HG03460 (cell line): ENCODE results near the gene CNN2.

ENCODE experiments used
- ATAC-seq: cut with Tn5 transposase; IDR thresholded peaks from one replicate; pipeline ENCODE4 v1.9.1; 2021; ENCODE audit not compliant: unreplicated experiment

Gene CNN2

DNA sequence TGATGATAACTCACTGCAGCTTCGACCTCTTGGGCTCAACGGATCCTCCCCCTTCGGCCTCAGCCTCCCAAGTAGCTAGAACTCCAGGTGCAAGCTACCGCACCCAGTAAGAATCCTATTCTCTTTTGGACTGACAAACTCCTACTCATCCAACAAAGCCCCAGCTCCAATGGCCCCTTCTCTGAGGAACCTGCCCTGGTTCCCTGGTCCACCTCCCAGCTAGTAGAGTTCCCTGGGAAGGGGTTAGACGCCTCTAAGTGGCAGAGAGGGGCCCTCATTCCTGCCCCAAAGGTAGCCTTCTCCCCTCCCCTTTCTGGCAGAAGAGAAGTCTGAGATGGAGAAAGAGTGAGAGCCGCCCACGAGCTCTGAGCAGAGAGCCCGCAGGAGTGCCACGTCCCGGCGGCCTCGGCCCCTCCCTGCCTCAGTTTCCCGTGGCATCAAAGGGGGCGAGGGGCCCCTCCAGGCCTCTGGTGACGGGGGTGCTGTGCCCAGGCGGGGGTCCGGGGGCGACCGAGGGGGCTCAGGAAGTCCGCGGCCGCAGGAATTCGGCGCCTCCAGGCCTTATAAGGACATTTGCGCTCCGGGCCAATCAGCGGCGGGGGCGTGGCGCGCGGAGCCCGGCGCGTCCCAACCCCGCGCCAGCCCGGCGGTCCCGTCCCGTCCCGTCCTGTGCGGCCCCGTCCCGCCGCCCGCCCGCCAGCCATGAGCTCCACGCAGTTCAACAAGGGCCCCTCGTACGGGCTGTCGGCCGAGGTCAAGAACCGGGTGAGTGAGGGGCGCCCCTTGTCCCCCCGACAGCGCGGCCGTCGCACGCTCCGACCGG, at the start of gene CNN2:
Gene CNN2, plus strand, starts transcription at position 649 of the 823 bp plus-strand sequence. Its CDS starts 54 bp downstream, at position 703.
- no peak for ATAC-seq

DNA sequence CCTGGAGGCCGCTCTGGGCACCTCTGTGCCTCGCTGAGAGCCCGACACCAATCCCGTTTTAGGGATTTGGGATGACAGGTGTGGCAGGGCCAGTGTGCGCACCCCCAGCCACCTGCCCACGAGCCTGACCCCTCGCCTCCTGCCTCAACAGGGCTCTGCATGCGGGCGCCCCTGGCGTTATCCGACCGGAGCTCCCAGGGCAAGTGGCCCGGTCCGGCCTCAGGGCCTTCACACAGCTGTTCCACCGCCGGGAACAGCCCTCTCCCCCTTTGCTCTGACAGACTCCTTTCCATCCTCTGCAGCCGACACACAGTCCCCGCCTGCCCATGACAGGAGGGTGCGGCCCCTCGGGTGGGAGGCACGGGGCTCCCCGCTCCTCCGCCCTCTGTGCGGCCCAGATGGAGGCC, 49.3 kb upstream of the CNN2 start:
- ATAC-seq: no peak

GRCh38 chr19:979318-979741, 47.1 kb upstream of the CNN2 start:
- ATAC-seq: no peak

DNA sequence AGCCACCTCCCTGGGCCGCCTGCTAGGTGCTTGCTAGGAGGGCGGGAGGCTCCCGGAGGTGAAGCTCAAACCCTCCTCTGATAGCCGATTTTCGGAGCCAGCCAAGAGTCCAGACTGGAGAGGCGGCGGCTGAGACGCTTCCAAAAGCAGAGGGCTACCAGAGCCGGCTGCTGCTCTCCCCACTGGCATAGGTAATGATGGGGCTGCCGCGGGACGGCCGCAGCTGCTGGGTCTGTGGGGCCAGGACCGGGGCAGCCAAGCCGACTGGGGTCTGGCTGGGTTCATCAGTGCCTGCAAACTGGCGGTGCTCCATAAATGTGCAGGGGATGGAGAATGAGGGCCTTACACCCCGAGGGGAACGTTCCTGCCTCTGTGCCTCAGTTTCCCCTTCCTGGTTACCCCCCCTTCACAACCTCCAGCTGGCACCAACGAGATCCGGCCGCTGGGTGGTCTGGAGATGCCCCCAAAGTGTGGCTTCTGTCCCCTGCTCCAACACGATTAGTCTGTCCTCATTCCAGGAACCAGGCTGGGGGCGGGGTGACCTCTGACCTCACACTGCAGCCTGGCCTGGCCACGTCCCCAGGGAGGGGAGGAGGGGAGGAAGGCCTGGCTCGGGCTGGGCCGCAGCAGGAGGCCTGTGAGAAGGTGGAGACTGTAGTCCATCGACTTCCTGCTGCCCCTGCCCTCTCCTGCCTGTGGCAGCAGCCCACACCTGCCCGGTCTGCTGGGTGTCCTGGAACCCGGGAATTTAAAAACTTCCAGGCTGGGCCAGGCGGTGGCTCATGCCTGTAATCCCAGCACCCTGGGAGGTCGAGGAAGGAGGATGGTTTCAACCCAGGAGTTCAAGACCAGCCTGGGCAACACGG, 46.0 kb upstream of the CNN2 start:
- no peak for ATAC-seq

DNA sequence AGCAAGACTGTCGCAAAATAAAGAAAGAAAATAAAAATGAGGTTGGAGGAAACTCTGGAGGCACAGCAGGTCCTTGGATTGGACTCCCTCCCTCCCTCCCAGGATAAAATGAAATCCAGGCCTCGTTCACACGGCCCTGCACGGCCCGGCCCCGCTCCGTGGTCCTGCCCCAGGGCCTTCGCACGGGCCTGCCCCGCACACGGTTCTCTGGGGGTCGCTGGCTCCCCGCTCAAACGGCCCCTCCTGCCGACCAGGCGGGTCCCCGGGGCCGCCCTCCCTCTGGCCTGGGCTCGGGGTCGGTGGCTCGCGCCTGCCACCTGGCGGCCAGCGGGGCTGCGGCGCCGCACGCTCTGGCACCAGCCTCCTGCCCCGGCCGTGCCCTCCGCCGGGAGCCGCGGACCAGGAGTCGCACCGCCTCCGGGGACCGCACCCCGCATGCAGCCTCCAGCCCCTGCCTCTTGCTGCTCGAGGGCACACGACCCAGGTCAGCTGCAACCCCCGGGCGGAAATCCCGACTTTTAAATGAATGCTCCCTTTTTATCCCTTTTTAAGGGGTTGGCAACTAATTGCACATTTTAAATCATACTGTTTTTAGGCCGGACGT, 43.7 kb upstream of the CNN2 start:
- ATAC-seq: peak; percentile 38

DNA sequence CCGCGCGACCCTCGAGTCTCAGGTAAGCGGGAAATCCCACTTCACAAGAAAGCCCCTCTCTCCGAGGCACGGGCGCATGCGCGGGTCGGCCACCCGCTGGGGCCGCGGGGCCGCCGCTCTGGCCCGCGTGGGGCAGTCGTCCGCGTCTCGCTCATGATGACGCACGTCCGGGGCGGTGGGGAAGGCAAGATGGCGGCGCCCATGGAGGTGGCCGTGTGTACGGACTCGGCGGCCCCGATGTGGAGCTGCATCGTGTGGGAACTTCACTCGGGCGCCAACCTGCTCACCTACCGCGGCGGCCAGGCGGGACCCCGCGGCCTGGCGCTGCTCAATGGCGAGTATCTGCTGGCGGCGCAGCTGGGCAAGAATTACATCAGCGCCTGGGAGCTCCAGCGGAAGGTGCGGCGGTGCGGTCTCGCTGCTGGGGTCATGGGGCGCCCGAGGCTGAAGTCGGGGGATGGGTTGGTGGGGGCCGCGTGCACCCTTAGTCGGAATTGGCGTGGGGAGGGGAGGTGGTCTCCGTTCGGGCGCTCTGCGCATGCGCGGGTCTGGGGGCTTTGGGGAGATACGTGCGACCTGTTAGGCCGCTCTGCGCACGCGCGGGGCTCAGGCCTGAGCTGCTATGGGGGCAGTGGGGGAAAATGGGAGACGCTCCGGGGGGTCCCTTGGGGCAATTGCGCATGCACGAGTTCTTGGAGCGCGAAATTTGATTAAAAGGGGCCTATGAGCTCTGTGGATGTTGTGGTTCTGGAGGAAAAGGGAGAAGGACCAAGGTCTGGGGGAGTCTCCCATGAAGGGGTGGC, 42.0 kb upstream of the CNN2 start, which contains the start of gene WDR18:
Gene WDR18, plus strand, starts transcription at position 181 of the 803 bp plus-strand sequence. Its CDS starts 9 bp downstream, at position 190.
- ATAC-seq: peak; percentile 64

DNA sequence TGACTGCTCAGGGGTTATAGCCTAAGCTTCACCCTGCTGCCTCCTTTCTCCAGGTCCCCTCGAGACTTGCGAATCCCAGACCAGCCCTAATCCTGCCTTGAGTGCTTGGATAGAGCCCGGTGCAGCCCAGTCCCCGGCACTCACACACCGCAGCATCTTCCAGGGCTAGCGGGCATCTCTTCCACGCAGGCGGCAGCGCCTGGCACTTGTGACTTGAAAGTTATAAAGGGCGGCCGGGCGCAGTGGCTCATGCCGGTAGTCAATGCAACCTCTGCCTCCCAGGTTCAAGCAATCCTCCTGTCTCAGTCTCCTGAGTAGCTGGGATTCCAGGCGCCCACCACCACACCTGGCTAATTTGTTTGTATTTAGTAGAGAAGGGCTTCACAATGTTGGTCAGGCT, 40.3 kb upstream of the CNN2 start:
- ATAC-seq: no peak

DNA sequence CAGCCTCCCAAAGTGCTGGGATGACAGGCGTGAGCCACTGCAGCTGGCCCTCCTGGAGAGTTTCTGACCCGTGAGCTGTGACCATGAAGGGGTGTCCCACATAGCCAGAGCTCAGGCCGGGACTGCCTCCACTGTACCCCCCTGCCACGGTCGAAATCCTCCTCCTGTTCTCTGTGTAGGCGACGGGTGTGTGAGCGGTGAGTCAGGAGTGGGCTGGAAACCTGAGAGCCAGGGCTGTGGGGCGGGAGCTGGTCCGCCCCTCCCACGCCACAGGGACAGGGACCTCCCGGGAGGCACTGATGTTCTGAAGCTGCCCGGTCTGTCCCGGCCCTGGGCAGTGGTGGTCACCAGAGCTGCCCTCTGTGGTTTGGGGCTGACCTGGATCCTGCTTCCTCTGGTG, 38.3 kb upstream of the CNN2 start:
- no peak for ATAC-seq

- ATAC-seq: no peak
Measured at GRCh38 chr19:988510-988909, 37.9 kb upstream of the CNN2 start.

- ATAC-seq: no peak
Measured at GRCh38 chr19:989381-990081, 36.9 kb upstream of the CNN2 start.

- no peak for ATAC-seq
Measured at GRCh38 chr19:990119-990571, 36.3 kb upstream of the CNN2 start.

DNA sequence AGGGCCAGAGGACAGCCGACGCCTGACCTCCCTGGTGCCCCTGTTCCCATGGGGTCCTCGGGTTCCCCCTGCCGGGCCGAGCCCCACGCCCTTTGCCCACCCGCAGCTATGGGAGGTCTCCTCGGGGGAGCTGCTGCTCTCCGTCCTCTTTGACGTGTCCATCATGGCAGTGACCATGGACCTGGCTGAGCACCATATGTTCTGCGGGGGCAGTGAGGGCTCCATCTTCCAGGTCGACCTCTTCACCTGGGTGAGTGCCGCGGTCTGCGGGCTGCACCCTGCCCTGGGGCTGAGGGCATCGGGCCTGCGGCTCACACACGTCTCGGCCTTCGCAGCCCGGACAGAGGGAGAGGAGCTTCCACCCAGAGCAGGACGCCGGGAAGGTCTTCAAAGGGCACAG, 35.7 kb upstream of the CNN2 start:
- no peak for ATAC-seq

GRCh38 chr19:991174-991931, 35.1 kb upstream of the CNN2 start:
- no peak for ATAC-seq

GRCh38 chr19:991932-992669, 34.3 kb upstream of the CNN2 start:
- no peak for ATAC-seq

DNA sequence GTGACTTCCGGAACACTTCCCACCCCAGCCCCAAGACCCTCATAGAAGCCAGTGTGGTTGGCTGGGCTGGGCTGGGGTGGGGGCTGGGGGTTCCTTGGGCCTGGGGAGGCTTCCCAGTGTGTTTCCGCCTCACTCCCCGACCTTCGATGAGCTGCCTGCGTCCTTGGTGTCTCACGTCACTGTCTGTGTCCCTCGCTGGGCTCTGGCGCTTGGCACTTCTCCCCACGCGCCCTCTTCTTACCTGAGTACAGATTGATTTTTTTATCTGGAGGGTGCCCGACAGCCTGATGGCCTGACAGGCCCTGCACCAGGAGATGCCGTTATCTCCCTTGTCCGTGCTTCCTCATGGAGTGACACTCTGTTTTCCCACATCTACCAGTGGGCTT, 33.7 kb upstream of the CNN2 start:
- ATAC-seq: no peak

- ATAC-seq: no peak
Measured at GRCh38 chr19:993361-993830, 33.0 kb upstream of the CNN2 start.

DNA sequence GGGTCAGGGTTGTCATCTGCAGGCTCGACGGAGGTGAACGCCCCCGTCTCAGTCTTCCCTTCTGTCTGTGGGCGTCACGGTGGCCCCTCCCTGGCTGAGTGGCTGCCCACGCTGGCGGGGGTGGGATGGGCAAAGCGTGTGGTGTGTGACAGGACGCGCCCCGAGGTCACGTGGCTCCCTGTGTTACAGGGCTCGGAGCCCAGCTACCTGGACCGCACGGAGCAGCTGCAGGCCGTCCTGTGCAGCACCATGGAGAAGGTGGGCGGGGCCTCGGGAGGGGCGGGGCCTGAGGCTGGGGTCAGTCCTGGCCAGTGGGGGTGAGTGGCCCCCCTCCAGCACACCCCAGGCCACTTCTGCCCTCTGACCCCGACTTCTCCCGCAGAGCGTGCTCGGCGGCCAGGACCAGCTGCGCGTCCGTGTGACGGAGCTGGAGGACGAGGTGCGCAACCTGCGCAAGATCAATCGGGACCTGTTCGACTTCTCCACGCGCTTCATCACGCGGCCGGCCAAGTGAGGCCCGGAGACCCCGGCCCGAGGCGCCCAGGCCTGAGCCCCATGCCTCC, 32.5 kb upstream of the CNN2 start:
- ATAC-seq: no peak

DNA sequence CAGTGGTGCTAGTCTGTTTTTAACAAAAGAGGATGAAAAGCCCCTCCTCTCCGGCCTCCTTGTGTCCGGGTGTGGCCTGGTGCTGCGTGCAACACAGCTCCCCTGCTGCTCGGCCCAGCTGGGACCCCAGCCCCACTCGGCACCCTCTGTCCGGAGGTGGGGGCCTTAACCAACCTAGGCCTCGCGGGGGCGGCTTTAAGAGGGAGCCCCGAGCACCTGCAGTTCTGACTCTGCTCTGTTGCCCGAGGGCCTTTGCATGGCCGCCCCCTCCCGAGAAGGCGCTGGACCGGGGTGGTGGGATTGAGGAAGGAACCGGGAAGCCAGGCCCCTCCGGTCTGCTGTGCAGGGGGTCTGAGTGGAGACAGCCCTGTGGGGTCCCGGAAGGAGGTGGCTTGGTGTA, 31.9 kb upstream of the CNN2 start:
- ATAC-seq: no peak
